ENCODE results near the gene ARCN1.

DNA sequence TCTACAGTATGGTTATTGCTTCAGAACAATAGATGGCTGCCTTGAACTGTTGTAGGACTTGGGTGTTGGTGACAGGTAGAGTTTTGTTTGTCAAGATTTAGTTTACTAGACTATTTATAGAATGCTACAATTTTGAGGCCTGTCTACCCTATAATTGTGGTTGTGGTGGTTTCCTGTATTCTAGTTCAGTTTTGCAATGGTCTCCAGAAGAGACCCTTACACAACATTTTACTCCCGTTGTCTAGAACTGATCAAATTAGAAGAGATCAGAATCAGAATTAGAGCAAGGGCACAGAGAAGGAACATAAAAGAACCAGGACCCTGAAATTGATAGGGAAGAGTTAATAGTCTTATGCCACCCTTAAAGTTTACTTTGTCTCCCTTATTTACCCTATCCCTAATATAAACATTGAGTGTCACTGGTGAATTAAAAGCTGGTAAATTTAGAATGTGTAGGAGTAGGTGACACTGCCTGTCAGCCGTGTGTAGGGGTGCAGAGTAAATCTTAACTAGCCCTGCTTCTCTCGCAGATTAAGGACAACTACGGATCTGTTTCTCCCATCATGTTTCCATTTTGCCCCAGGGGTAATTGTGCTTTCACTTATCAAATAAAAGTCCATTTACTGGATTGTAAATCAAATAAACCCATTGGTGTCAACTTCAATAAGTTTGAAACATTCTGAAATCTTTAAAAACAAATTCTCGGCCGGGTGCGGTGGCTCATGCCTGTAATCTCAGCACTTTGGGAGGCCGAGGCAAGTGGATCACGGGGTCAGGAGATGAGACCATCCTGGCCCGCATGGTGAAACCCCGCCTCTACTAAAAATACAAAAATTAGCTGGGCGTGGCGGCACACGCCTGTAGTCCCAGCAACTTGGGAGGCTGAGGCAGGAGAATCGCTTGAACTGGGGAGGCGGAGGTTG, 24.3 kb downstream of the ARCN1 start:
- TF ChIP-seq, protein P1, sequence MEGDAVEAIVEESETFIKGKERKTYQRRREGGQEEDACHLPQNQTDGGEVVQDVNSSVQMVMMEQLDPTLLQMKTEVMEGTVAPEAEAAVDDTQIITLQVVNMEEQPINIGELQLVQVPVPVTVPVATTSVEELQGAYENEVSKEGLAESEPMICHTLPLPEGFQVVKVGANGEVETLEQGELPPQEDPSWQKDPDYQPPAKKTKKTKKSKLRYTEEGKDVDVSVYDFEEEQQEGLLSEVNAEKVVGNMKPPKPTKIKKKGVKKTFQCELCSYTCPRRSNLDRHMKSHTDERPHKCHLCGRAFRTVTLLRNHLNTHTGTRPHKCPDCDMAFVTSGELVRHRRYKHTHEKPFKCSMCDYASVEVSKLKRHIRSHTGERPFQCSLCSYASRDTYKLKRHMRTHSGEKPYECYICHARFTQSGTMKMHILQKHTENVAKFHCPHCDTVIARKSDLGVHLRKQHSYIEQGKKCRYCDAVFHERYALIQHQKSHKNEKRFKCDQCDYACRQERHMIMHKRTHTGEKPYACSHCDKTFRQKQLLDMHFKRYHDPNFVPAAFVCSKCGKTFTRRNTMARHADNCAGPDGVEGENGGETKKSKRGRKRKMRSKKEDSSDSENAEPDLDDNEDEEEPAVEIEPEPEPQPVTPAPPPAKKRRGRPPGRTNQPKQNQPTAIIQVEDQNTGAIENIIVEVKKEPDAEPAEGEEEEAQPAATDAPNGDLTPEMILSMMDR (IDR thresholded peaks at IDR 0.05) = no peak
- TF ChIP-seq EP300 (IDR thresholded peaks at IDR 0.05) (no peak), POLR2AphosphoS5 (IDR thresholded peaks at IDR 0.05) (no peak), POLR2A (IDR thresholded peaks at IDR 0.05) (no peak)

Measured in upper lobe of left lung (tissue), 4 donors.